IgD-negative memory B cell (primary cell): ENCODE results near the gene ZNF77. TPM values are rescaled to one million over a fixed set of nuclear protein-coding genes. Genes with fewer than 3 reads are reported as not detected.
"Not testable (repeated sequence)": the region's sequence is repeated elsewhere in the genome, so short reads cannot be mapped to it uniquely, and the experiment has no call there.

Experiments used
- H3K27ac Mint-ChIP-seq, 3 donors: one replicate each; pipeline ENCODE4 v1.8.0; 2020 to 2022; ENCODE audit warnings: mild to moderate bottlenecking in 3 of 3, mixed read lengths in 3 of 3, moderate library complexity in 1 of 3
- H3K27me3 Mint-ChIP-seq: one replicate; pipeline ENCODE4 v1.8.0; 2021; ENCODE audit warnings: mixed read lengths
- H3K36me3 Mint-ChIP-seq: one replicate; pipeline ENCODE4 v1.8.0; 2020; ENCODE audit warnings: mild to moderate bottlenecking, mixed read lengths
- H3K4me1 Mint-ChIP-seq, 3 donors: one replicate each; pipeline ENCODE4 v1.8.0; 2020 to 2022; ENCODE audit warnings: mixed read lengths in 3 of 3, mild to moderate bottlenecking in 1 of 3
- H3K4me3 Mint-ChIP-seq, 4 donors: one replicate each; pipeline ENCODE4 v1.8.0; 2020 to 2022; ENCODE audit warnings: mild to moderate bottlenecking in 4 of 4, mixed read lengths in 4 of 4, moderate library complexity in 3 of 4
- H3K9me3 Mint-ChIP-seq, 3 donors: one replicate each; pipeline ENCODE4 v1.8.0; 2020 to 2021; ENCODE audit warnings: mixed read lengths in 3 of 3, mild to moderate bottlenecking in 1 of 3
- polyA plus RNA-seq: library from polyadenylated mRNA; unstranded; fragments of 300-500 nt; fragmentation: Illumina TruSeq; gene quantifications from one replicate; pipeline ENCODE4 v1.2.3, GENCODE V29; 2021

The ZNF77 gene
- polyA plus RNA-seq, 1 donor from 2014 or later = 1.7 TPM

DNA sequence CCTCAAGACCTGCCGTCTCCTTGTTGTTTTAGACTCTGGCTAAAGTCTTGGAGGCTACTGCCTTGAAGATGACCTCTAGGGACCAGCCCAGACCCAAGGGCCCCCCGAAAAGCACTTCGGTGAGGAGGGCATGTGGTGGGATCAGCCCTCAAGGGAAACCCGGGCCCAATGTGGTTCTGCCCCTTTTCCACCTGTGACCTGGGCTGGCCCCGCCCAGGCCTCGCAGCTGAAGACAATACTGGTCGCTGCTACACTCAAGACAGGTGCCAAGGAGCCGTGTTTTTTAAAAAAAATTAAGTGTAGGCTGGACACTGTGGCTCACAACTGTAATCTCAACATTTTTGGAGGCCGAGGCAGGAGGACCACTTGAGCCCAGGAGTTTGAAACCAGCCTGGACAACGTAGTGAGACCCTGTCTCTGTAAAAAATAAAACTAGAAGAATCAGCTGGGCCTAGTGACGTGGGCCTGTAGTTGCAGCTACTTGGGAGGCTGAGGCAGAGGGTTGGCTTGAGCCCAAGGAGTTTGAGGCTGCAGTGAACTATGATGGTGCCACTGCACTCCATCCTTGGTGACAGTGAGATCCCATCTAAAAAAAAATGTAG, 33.5 kb upstream of the ZNF77 start:
- no peaks in the 10 kb centered on the region for H3K9me3 Mint-ChIP-seq
- H3K4me1 Mint-ChIP-seq = peaks cover 8 to 15% (median 10%) of the 10 kb centered on the region in 3 donors
- peak overlapping the region in 1 of 3 donors; percentile 98 for H3K27ac Mint-ChIP-seq
- peaks cover 15% of the 10 kb centered on the region for H3K27me3 Mint-ChIP-seq
- H3K4me3 Mint-ChIP-seq = no peak overlapping the region
- no peaks in the 10 kb centered on the region for H3K36me3 Mint-ChIP-seq

DNA sequence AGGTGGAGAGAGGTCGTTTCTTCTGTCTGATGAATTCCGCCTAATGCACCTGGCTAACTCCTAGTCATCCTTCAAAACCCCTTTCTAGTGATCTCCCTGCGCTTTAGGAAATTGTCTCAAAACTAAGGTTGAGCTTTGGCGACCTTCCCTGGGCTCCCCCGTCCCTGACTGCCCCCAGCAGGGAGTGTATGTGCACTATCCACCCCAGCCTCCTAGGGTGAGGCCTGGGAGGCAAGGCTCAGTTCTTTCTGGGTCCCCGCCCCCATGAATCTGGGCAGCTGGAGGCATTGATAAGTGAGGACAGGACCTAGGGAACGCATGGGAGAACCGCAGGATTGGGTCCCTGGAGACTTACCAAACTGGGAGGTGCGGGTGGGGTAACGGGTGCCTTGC, 33.0 kb upstream of the ZNF77 start:
- H3K9me3 Mint-ChIP-seq = no peaks in the 10 kb centered on the region
- peak overlapping the region in 1 of 4 donors; percentile 57 for H3K4me3 Mint-ChIP-seq
- H3K27me3 Mint-ChIP-seq = peaks cover 11% of the 10 kb centered on the region
- H3K4me1 Mint-ChIP-seq = peaks cover 6 to 15% (median 7%) of the 10 kb centered on the region in 3 donors
- no peaks in the 10 kb centered on the region for H3K36me3 Mint-ChIP-seq
- H3K27ac Mint-ChIP-seq = peak overlapping the region; percentile 43 to 98 (median 67)

DNA sequence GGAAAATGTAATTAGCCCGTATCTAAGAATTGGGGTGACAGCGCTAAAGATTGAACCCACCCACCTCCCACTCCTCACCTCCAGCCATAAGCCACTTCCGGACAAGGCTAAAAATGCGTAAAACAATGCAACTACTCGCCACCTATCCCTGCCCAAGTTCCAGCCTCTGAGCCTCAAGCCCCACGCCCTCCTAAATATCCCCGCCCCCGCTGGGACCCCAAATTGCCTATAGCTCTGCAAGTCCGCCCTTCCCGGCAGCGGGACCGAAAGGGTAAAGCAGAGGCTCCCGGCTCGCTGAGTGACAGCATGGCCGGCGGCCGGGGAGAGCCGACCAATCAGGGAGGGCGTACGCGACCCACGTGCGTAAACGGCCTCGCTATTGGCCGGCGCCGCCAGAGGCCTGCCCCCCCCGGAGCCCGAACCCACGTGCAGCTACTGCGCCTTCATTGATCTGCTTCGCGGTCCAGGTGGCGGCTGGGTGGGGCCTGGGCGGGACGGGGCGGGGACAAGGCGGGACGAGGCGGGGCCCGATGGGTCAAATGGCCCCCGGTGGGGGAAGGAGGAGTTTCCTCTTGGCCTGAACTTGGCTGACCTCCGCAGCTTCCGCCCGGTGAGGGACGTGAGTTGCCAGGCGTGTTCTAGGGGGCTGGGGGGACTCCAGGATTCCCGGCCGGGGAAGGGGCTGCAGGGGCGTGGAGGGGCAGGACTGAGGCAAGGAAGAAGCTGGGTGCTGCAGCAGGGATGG, 32.4 kb upstream of the ZNF77 start, which contains the start of gene TLE6:
TLE6 (plus strand) TSS at position 564 of the 745 bp plus-strand sequence. CDS start 670 bp downstream, outside the sequence.
- Mint-ChIP-seq H3K9me3 (no peaks in the 10 kb centered on the region), H3K27me3 (peaks cover 14% of the 10 kb centered on the region), H3K36me3 (no peaks in the 10 kb centered on the region), H3K27ac (peak within 1 kb of the TSS; percentile 52 to 98 (median 94)), H3K4me1 (peaks cover 6 to 15% (median 7%) of the 10 kb centered on the region in 3 donors), H3K4me3 (peak within 1 kb of the TSS; percentile 88 to 96 (median 94))

DNA sequence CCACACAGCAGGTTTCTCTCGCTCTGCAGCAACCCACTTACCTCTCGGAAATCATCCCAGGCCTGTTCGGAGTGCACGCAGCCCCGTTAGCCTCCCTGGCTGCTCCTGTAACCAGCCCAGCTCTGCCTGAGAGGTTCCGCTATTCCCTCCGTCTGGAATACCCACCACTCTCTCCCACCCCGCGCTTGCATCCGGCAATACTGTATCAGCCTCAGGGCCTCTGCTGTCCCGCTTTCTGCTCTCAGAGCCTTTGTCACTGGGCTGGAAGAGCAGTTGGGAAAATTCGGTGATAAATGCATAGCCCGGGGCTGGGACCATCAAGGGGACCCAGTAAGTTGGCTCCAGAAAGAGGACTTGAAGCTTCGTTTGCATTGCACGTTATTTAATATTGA, 31.8 kb upstream of the ZNF77 start:
- no peaks in the 10 kb centered on the region for H3K9me3 Mint-ChIP-seq
- peak overlapping the region in 2 of 3 donors; percentile 52 to 98 for H3K27ac Mint-ChIP-seq
- H3K36me3 Mint-ChIP-seq = no peaks in the 10 kb centered on the region
- peak overlapping the region; percentile 88 to 96 (median 94) for H3K4me3 Mint-ChIP-seq
- peaks cover 13% of the 10 kb centered on the region for H3K27me3 Mint-ChIP-seq
- peaks cover 6 to 15% (median 7%) of the 10 kb centered on the region in 3 donors for H3K4me1 Mint-ChIP-seq

DNA sequence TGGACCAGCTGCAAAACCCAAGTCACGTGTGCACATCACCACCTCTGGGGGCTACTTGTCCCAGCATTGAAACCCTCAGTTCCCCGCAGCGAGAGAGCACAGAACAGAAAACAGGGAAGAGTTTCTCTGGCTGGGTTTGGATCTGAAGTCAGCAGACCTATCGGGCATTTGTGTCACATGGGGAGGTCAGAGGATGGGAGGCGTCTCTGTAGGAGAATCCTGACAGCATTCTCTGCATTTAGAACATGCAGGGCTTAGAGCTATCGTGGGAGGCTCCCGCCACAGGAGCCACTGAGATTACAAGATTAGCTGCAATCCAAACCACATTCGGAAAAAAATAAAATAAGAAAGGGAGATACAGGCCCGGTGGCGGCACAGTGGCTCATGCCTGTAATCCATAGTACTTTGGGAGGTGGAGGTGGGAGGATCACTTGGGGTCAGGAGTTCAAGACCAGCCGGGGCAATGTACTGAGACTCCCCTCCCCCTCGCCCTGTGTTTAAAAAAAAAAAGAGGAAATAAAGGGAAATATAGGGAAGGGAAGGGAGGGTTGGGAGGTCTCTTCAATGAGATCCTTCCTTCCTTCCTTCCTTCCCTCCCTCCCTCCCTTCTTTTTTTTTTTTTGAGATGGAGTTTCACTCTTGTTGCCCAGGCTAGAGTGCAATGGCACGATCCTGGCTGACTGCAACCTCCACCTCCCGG, 29.7 kb upstream of the ZNF77 start:
- peaks cover 6 to 15% (median 7%) of the 10 kb centered on the region in 3 donors for H3K4me1 Mint-ChIP-seq
- no peaks in the 10 kb centered on the region for H3K9me3 Mint-ChIP-seq
- no peaks in the 10 kb centered on the region for H3K36me3 Mint-ChIP-seq
- peak overlapping the region in 1 of 3 donors; percentile 48 for H3K27ac Mint-ChIP-seq
- peaks cover 11% of the 10 kb centered on the region for H3K27me3 Mint-ChIP-seq
- peak overlapping the region in 1 of 4 donors; percentile 15 for H3K4me3 Mint-ChIP-seq

DNA sequence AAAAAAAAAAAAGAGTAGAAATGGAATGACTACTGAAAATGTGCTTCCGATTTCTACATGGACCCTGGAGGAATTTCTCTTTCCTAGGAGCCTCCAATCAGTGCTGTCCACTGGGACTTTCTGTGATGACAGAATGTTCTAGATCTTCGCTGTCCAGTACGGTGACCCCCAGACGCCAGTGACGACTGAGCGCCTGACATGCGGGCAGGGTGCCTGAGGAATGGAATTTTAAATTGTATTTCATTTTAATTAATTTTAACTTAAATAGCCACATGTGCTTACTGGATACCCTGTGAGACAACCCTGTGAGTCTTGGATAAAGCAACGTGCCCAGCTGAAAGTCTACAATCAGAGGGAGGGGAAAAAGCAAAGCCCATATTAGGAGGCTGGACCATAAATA, 28.5 kb upstream of the ZNF77 start:
- Mint-ChIP-seq H3K36me3 (no peaks in the 10 kb centered on the region), H3K27me3 (peaks cover 12% of the 10 kb centered on the region), H3K4me1 (peaks cover 7 to 16% (median 7%) of the 10 kb centered on the region in 3 donors), H3K4me3 (peak overlapping the region in 1 of 4 donors; percentile 54), H3K27ac (peak overlapping the region in 1 of 3 donors; percentile 39), H3K9me3 (no peaks in the 10 kb centered on the region)

DNA sequence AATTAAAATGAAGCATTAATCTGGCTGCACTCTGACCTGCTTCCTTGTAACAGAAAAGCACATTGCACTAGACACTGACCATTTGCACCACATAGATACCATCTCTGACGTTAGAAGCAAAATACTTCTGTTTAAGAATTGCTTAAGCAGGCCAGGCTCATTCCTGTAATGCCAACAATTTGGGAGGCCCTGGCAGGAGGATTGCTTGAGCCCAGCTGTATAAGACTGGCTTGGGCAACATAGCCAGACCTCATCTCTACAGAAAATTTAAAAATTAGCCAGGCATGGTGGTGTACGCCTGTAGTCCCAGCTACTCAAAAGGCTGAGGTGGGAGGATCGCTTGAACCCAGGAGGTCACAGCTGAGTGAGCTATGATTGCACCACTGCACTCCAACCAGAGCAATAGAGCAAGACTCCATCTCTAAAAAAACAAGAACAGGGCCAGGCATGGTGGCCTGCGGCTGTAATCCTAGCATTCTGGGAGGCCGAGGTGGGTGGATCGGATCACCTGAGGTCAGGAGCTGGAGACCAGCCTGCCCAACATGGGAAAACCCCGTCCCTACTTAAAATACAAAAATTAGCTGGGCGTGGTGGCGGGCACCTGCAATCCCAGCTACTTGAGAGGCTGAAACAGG, 25.5 kb upstream of the ZNF77 start:
- Mint-ChIP-seq H3K4me3 (peak overlapping the region in 2 of 4 donors; percentile 49 to 50), H3K36me3 (no peaks in the 10 kb centered on the region), H3K27ac (peak overlapping the region in 1 of 3 donors; percentile 53), H3K27me3 (peaks cover 15% of the 10 kb centered on the region), H3K9me3 (no peaks in the 10 kb centered on the region), H3K4me1 (peaks cover 0 to 18% (median 15%) of the 10 kb centered on the region in 3 donors)

DNA sequence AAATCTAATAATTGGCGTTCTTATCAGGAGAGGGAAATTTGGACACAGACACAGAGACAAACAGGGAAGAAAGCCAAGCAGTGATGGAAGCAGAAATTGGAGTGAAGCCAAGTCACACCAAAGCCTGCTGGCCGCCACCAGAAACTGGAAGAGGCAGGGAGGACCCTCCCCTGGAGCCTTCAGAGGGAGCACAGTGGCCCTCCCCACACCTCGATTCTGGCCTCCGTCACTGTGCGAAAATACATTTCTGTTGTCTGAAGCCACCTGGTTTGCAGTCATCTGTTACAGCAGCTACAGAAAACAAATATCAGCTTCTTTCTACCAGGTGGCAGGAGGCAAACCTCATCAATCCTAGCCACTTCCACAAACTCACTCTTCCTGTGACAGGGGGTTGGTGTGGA, 24.3 kb upstream of the ZNF77 start:
- Mint-ChIP-seq H3K27ac (peak overlapping the region in 2 of 3 donors; percentile 53 to 71), H3K4me3 (peak overlapping the region in 2 of 4 donors; percentile 57 to 58), H3K9me3 (no peaks in the 10 kb centered on the region), H3K36me3 (no peaks in the 10 kb centered on the region), H3K27me3 (peaks cover 11% of the 10 kb centered on the region), H3K4me1 (peaks cover 0 to 18% (median 10%) of the 10 kb centered on the region in 3 donors)

DNA sequence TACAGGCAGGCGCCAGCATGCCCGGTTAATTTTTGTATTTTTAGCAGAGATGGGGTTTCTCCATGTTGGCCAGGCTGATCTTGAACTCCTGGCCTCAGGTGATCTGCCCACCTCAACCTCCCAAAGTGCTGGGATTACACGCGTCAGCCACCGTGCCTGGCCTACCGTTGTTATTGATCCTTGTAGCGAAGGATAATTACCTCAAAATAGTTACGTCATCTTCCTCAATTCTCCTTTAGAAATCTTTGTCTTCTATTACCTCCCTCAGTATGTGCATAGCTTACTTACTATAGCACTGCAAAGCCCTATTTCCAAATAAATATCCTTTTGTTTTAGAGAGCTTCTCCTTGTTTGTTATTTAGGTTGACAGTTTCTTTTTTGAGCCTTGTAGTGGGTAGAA, 23.2 kb upstream of the ZNF77 start:
- Mint-ChIP-seq H3K4me1 (peaks cover 0 to 16% (median 10%) of the 10 kb centered on the region in 3 donors), H3K27ac (peak overlapping the region in 1 of 3 donors; percentile 80), H3K27me3 (peaks cover 11% of the 10 kb centered on the region), H3K36me3 (no peaks in the 10 kb centered on the region), H3K9me3 (no peaks in the 10 kb centered on the region), H3K4me3 (peak overlapping the region in 1 of 4 donors; percentile 49)

DNA sequence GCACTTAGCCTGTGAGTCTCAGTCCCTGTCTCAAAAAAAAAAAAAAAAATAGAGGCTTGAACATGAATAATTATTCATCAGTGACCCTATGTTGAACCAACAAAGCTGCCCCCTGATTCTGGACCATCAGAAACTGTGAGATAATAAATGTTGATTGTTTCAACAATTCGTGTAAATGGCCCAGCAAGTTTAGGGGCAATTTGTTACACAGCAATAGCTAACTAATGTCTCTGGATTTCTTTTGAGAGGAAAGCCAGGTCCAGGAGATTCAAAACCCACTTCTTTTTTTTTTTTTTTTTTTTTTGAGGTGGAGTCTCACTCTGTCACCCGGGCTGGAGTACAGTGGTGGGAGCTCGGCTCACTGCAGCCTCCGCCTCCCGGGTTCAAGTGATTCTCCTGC, 20.1 kb upstream of the ZNF77 start:
- Mint-ChIP-seq H3K27me3 (peaks cover 8% of the 10 kb centered on the region), H3K4me3 (no peak overlapping the region), H3K27ac (no peak overlapping the region), H3K36me3 (peaks cover 3% of the 10 kb centered on the region), H3K9me3 (no peaks in the 10 kb centered on the region), H3K4me1 (peaks cover 4 to 20% (median 16%) of the 10 kb centered on the region in 3 donors)

DNA sequence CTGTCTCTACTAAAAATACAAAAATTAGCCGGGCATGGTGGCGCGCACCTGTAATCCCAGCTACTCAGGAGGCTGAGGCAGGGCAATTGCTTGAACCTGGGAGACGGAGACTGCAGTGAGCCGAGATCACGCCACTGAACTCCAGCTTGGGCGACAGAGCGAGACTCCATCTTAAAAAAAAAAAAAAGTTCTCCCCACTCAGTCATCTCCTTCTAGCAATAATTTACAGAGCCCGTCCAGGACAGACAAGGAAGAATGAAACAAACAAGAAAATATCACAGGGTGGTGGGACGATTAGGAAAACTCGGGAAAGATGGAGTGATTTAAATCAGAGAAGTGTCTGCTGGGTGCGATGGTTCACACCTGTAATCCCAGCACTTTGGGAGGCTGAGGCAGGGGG, 18.9 kb upstream of the ZNF77 start:
- not testable (repeated sequence) for H3K9me3 Mint-ChIP-seq, H3K27me3 Mint-ChIP-seq, H3K36me3 Mint-ChIP-seq, H3K4me3 Mint-ChIP-seq, H3K27ac Mint-ChIP-seq
- peaks cover 4 to 20% (median 16%) of the 10 kb centered on the region in 3 donors for H3K4me1 Mint-ChIP-seq

DNA sequence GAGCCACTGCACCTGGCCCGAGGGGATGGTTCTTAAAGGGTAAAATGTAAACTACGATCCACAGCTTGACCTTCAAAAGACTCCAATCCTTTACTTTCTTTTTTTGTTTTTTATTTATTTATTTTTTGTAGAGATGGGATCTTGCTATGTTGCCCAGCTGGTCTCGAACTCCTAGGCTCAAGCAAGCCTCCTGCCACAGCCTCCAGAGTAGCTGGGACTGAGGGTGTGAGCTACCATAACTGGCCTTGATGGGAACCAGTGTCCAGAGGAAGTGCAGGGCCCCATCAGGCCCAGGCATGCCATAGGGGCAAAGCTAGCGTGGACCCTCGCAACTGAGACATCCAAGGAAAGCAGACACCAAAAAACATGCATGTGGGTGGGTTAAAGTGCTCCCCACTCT, 18.4 kb upstream of the ZNF77 start:
- Mint-ChIP-seq H3K27ac (no peak overlapping the region), H3K9me3 (no peaks in the 10 kb centered on the region), H3K27me3 (peaks cover 6% of the 10 kb centered on the region), H3K4me3 (no peak overlapping the region), H3K4me1 (peaks cover 4 to 17% (median 14%) of the 10 kb centered on the region in 3 donors), H3K36me3 (peaks cover 3% of the 10 kb centered on the region)

DNA sequence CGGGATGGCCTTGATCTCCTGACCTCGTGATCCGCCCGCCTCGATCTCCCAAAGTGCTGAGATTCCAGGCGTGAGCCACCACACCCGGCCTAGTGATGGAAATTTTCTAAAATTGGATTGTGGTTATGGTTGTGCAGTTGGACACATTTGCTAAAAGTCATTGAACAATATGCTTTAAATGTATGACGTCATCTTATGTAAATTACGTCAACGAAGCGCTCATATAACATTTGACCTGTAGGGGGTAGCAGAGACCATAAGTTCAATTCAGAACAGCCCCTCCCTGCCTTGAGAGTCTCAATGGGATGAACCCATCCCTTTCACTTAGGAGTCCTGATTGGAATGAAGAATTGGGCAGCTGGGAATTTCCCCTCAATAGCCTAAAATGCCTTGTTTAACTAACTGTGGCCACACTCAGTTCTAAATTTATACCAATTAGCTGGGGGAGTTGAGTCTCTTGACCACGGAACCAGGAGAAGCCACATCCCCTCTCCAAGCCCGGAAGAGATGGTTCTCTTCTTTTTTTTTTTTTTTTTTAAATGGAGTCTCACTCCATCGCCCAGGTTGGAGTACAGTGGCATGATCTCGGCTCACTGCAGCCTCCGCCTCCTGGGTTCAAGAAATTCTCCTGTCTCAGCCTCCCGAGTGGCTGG, 17.4 kb upstream of the ZNF77 start:
- Mint-ChIP-seq H3K27ac (peak overlapping the region in 2 of 3 donors; percentile 2 to 32), H3K27me3 (peaks cover 4% of the 10 kb centered on the region), H3K9me3 (no peaks in the 10 kb centered on the region), H3K36me3 (peaks cover 3% of the 10 kb centered on the region), H3K4me3 (peak overlapping the region in 2 of 4 donors; percentile 7 to 58), H3K4me1 (peaks cover 4 to 14% (median 10%) of the 10 kb centered on the region in 3 donors)

DNA sequence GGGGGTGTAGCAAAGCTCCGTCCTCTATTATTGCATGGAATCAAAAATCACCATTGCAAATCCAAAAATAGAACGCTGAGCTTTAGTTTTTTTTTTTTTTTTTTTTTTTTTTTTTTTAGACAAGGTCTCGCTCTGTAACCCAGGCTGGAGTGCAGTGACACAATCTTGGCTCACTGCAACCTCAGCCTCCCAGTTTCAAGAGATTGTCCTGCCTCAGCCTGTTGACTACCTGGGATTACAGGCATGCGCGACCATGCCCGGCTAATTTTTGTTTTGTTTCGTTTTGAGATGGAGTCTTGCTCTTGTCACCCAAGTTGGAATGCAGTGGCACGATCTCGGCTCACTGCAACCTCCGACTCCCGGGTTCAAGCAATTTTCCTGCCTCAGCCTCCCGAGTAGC, 15.3 kb upstream of the ZNF77 start:
- H3K4me1 Mint-ChIP-seq = peaks cover 4 to 11% (median 7%) of the 10 kb centered on the region in 3 donors
- peaks cover 4% of the 10 kb centered on the region for H3K27me3 Mint-ChIP-seq
- H3K27ac Mint-ChIP-seq = no peak overlapping the region
- H3K9me3 Mint-ChIP-seq = no peaks in the 10 kb centered on the region
- peaks cover 3% of the 10 kb centered on the region for H3K36me3 Mint-ChIP-seq
- H3K4me3 Mint-ChIP-seq = no peak overlapping the region
